Caco-2 (cell line): Measurements from ENCODE around the gene SIMC1. TPM values are rescaled to one million over a fixed set of nuclear protein-coding genes. Genes with fewer than 3 reads are reported as not detected.
A peak's percentile ranks its signal among the peaks of the same experiment; 100 is the strongest.
"Not testable (repeated sequence)": the region's sequence is repeated elsewhere in the genome, so short reads cannot be mapped to it uniquely, and the experiment has no call there.

Experiments used
- BruUV-seq: library from RNA; stranded (reverse); fragments of 400-500 nt; replicated peaks from 2 replicates; lab custom pipeline; 2021; lab: Mats Ljungman, UMichigan
- CTCF ChIA-PET: fragments of 300-600 bp; sonication (Branson Sonifier 250); formaldehyde crosslinking; loops from one replicate; lab custom pipeline; 2022; ENCODE audit warnings: antibody characterized with exemption; lab: Charles Lee
- POLR2A ChIA-PET: fragments of 300-600 bp; sonication (Branson Sonifier 250); formaldehyde crosslinking; loops from one replicate; lab custom pipeline; 2022; ENCODE audit warnings: antibody characterized with exemption; lab: Charles Lee
- DNase-seq, 2 experiments: peaks; one replicate each; pipeline versions ENCODE4 v3.0.0 to v3.0.0-alpha.2; 2020 to 2022
- H3K27me3 ChIP-seq: replicated peaks from 2 replicates; pipeline ENCODE4 v1.6.0; 2011; ENCODE audit warnings: low read length; ENCODE audit not compliant: control insufficient read depth, insufficient read depth
- H3K36me3 ChIP-seq: 2 replicates; pipeline ENCODE4 v1.5.1; 2011; ENCODE audit warnings: low read length; ENCODE audit not compliant: control insufficient read depth, insufficient read depth
- H3K4me1 ChIP-seq: fragments of 250-450 bp; sonication (Bioruptor Pico); 2 replicates; pipeline ENCODE4 v1.5.1; 2020; ENCODE audit warnings: mild to moderate bottlenecking
- H3K4me3 ChIP-seq: 2 replicates; pipeline ENCODE4 v1.5.1; 2011; ENCODE audit warnings: low read depth, mild to moderate bottlenecking, control low read depth, low read length
- H3K9me3 ChIP-seq: fragments of 250-450 bp; sonication (Bioruptor Pico); 2 replicates; pipeline ENCODE4 v1.5.1; 2020; ENCODE audit warnings: mild to moderate bottlenecking, moderate library complexity
- H3K27ac Mint-ChIP-seq: one replicate; pipeline ENCODE4 v1.8.0; 2022; ENCODE audit warnings: mixed read lengths; ENCODE audit not compliant: unreplicated experiment
- H3K27me3 Mint-ChIP-seq: one replicate; pipeline ENCODE4 v1.8.0; 2022; ENCODE audit warnings: mixed read lengths; ENCODE audit not compliant: insufficient read depth, unreplicated experiment
- H3K36me3 Mint-ChIP-seq: one replicate; pipeline ENCODE4 v1.8.0; 2022; ENCODE audit warnings: mild to moderate bottlenecking, mixed read lengths; ENCODE audit not compliant: insufficient read depth, unreplicated experiment
- H3K4me1 Mint-ChIP-seq: one replicate; pipeline ENCODE4 v1.8.0; 2022; ENCODE audit warnings: low read depth, mixed read lengths; ENCODE audit not compliant: unreplicated experiment
- H3K4me3 Mint-ChIP-seq: one replicate; pipeline ENCODE4 v1.8.0; 2022; ENCODE audit warnings: mild to moderate bottlenecking, moderate library complexity, mixed read lengths; ENCODE audit not compliant: unreplicated experiment
- H3K9me3 Mint-ChIP-seq: one replicate; pipeline ENCODE4 v1.8.0; 2022; ENCODE audit warnings: mixed read lengths; ENCODE audit not compliant: unreplicated experiment
- CTCF ChIP-seq, 2 experiments: fragments of 200-600 bp in 1 of 2; IDR thresholded peaks; 1 replicate in 1 of 2; 2 replicates in 1 of 2; pipeline versions ENCODE4 v1.5.1 to v1.8.0; 2011 to 2022; ENCODE audit warnings: antibody characterized with exemption in 1 of 2, control low read depth in 1 of 2, inconsistent platforms in 1 of 2, low read depth in 1 of 2, low read length in 1 of 2, mild to moderate bottlenecking in 1 of 2, moderate library complexity in 1 of 2; ENCODE audit not compliant: insufficient read depth in 1 of 2, severe bottlenecking in 1 of 2, unreplicated experiment in 1 of 2
- intact Hi-C: fragments of 100-400 bp; cut with micrococcal nuclease; formaldehyde crosslinking; loops from one replicate; pipeline ENCODE4 v1.10.0; 2022; ENCODE audit not compliant: unreplicated experiment
- total RNA-seq: library from RNA; stranded (reverse); gene quantifications from 2 replicates; pipeline ENCODE4 v1.2.3, GENCODE V29; 2022

SIMC1 gene
- total RNA-seq, 1 experiment from 2014 or later: 42.3 TPM

DNA sequence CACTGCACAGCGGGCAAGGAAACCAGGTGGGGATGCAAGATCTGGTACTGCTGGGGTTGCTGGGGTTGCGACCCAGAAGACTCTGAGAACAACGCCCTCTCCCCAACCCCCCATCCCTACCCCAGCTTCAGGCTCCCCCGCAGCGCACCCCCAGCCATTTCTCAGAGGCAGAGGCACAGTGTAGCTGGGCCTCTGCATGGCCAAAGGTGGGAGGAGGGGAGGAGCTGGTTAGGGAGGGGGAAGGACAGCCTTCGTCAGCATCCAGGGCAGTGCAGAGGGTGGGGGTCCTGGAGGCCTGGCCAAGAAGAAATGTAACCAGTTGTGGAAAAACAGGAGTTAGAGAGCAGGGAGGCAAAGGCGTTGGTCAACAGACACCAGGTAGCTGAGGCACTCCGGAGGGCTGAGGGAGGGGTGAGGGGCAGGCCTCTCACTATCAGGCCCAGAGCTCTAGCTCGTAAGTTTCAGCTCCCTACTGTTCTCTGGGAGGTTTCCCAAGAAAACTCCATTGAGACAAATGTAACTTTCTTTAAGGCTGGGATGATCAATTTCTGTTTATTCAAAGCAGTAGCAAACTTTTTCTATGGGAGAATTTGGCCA, 38.3 kb upstream of the SIMC1 start:
- H3K27me3 ChIP-seq, H3K36me3 ChIP-seq, BruUV-seq, H3K36me3 Mint-ChIP-seq, H3K9me3 Mint-ChIP-seq, DNase-seq, intact Hi-C loops, H3K4me1 ChIP-seq, H3K27me3 Mint-ChIP-seq, CTCF ChIA-PET, H3K9me3 ChIP-seq, POLR2A ChIA-PET, H3K4me1 Mint-ChIP-seq, H3K27ac Mint-ChIP-seq: not testable (repeated sequence)
- peak overlapping the region; percentile 73 for H3K4me3 Mint-ChIP-seq
- peak overlapping the region; percentile 42 for H3K4me3 ChIP-seq

DNA sequence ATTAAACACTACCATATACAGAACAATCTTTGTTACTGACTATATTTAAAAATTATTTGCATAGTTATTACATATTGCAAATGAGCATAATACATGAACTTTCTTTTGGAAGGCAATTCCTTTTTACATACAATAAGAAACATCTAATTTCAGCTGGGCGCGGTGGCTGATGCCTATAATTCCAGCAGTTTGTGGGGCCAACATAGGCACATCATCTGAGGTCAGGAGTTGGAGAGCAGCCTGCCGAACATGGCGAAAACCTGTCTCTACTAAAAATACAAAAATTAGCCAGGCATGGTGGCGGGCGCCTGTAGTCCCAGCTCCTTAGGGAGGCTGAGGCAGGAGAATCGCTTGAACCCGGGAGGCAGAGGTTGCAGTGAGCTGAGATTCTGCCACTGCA, 36.4 kb upstream of the SIMC1 start:
- ChIA-PET CTCF (interaction anchor here (0.7 kb wide), 1 partner anchor 11 kb away, joined by 4 read pairs; no protein-coding TSS in a partner anchor), POLR2A (no interaction called here)
- Histone ChIP-seq H3K9me3 (no peaks in the 10 kb centered on the region), H3K27me3 (no peaks in the 10 kb centered on the region), H3K4me1 (no peaks in the 10 kb centered on the region), H3K36me3 (no peaks in the 10 kb centered on the region), H3K4me3 (no peak overlapping the region)
- BruUV-seq: no TSS peak
- H3K27ac Mint-ChIP-seq: no peak overlapping the region
- peaks cover 6% of the 10 kb centered on the region for H3K4me1 Mint-ChIP-seq
- TF ChIP-seq CTCF (IDR thresholded peaks at IDR 0.05; ENCODE audit: insufficient read depth in 1 of 2, low read depth in 1 of 2, low read length in 1 of 2, severe bottlenecking in 1 of 2, unreplicated experiment in 1 of 2): no peak
- intact Hi-C loops: no loop called here
- H3K9me3 Mint-ChIP-seq: no peaks in the 10 kb centered on the region
- no peaks in the 10 kb centered on the region for H3K27me3 Mint-ChIP-seq
- DNase-seq: no peak
- no peaks in the 10 kb centered on the region for H3K36me3 Mint-ChIP-seq
- no peak overlapping the region for H3K4me3 Mint-ChIP-seq

DNA sequence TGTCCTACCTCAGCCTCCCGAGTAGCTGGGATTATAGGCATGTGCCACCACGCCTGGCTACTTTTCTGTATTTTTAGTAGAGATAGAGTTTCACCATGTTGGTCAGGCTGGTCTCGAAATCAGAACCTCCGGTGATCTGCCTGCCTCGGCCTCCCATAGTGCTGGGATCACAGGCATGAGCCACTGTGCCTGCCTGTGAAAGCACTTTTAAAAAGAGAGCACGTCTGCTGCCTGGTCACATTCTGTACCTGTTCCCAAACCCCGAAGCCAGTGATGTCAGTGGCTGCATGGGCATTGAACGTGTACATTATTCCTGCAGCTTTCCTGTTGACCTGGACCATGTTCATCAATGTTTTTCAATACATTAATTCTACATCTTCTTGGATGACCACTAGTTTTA, 35.1 kb upstream of the SIMC1 start:
- ChIA-PET POLR2A (no interaction called here), CTCF (no interaction called here)
- no peak overlapping the region for H3K4me3 ChIP-seq
- no peaks in the 10 kb centered on the region for H3K36me3 ChIP-seq
- no peak for TF ChIP-seq CTCF (IDR thresholded peaks at IDR 0.05; ENCODE audit: insufficient read depth in 1 of 2, low read depth in 1 of 2, low read length in 1 of 2, severe bottlenecking in 1 of 2, unreplicated experiment in 1 of 2)
- no peak for DNase-seq
- Mint-ChIP-seq H3K27ac (no peak overlapping the region), H3K9me3 (no peaks in the 10 kb centered on the region), H3K4me1 (peaks cover 6% of the 10 kb centered on the region), H3K4me3 (no peak overlapping the region), H3K27me3 (no peaks in the 10 kb centered on the region), H3K36me3 (no peaks in the 10 kb centered on the region)
- BruUV-seq: no TSS peak
- H3K9me3 ChIP-seq: no peaks in the 10 kb centered on the region
- no peaks in the 10 kb centered on the region for H3K27me3 ChIP-seq
- intact Hi-C loops: no loop called here
- H3K4me1 ChIP-seq: no peaks in the 10 kb centered on the region

- DNase-seq: not testable (repeated sequence)
Measured at GRCh38 chr5:176203535-176203934, 34.7 kb upstream of the SIMC1 start.

DNA sequence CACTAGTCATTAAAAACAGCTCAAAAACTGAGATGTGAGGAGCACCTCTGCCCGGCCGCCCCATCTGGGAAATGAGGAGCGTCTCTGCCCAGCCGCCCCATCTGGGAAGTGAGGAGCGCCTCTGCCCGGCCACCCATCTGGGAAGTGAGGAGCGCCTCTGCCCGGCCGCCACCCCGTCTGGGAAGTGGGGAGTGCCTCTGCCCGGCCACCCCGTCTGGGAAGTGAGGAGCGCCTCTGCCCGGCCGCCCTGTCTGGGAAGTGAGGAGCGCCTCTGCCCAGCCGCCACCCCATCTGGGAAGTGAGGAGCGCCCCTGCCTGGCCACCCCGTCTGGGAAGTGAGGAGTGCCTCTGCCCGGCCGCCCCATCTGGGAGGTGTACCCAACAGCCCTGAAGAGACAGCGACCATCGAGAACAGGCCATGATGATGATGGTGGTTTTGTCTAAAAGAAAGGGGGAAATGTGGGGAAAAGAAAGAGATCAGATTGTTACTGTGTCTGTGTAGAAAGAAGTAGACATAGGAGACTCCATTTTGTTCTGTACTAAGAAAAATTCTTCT, 23.7 kb upstream of the SIMC1 start:
- H3K36me3 ChIP-seq, H3K36me3 Mint-ChIP-seq, BruUV-seq, H3K27me3 Mint-ChIP-seq, H3K4me1 ChIP-seq, CTCF ChIA-PET, DNase-seq, H3K27ac Mint-ChIP-seq, POLR2A ChIA-PET, H3K4me3 ChIP-seq, H3K9me3 Mint-ChIP-seq, H3K9me3 ChIP-seq, H3K4me3 Mint-ChIP-seq, H3K27me3 ChIP-seq, intact Hi-C loops: not testable (repeated sequence)
- H3K4me1 Mint-ChIP-seq: peaks cover 20% of the 10 kb centered on the region

More at GRCh38 chr5:176203535-176203934, 34.7 kb upstream of the SIMC1 start:
- H3K4me3 ChIP-seq, intact Hi-C loops, CTCF ChIA-PET, BruUV-seq, H3K36me3 Mint-ChIP-seq, H3K9me3 ChIP-seq, H3K36me3 ChIP-seq, H3K27ac Mint-ChIP-seq, H3K9me3 Mint-ChIP-seq, H3K27me3 Mint-ChIP-seq, H3K4me1 ChIP-seq, H3K27me3 ChIP-seq, H3K4me3 Mint-ChIP-seq, H3K4me1 Mint-ChIP-seq, POLR2A ChIA-PET: not testable (repeated sequence)
